Measurements from ENCODE around the gene GNG2. TPM values are rescaled to one million over a fixed set of nuclear protein-coding genes. Genes with fewer than 3 reads are reported as not detected.

Gene GNG2
- total and polyA plus RNA-seq, 5 donors: 6.7 to 18.2 (median 14.3) TPM

- DNase-seq (peak in 2 of 3 donors; percentile 41 to 60), ATAC-seq (peak; percentile 77 to 80)
- H3K27me3 ChIP-seq (ENCODE audit: control insufficient read depth, insufficient read depth): no peaks in the 10 kb centered on the region
- peaks cover 1% of the 10 kb centered on the region for H3K4me1 ChIP-seq (ENCODE audit: control insufficient read depth, insufficient read depth, low read length)
- H3K27ac ChIP-seq (ENCODE audit: low read length): peak overlapping the region; percentile 83
- intact Hi-C loops (cut with DNase I): no loop called here
- H3K9me3 ChIP-seq (ENCODE audit: control insufficient read depth, low read length): no peaks in the 10 kb centered on the region
- H3K4me3 ChIP-seq (ENCODE audit: low read length): peak overlapping the region; percentile 2
- 36% methylated on average over 6 of the region's 6 CpGs for WGBS
Observed at GRCh38 chr14:51922624-51923023, 62.2 kb downstream of the GNG2 start.

- Histone ChIP-seq H3K27ac (ENCODE audit: low read length) (no peak overlapping the region), H3K4me3 (ENCODE audit: low read length) (no peak overlapping the region), H3K4me1 (ENCODE audit: control insufficient read depth, insufficient read depth, low read length) (peaks cover 1% of the 10 kb centered on the region), H3K27me3 (ENCODE audit: control insufficient read depth, insufficient read depth) (no peaks in the 10 kb centered on the region), H3K9me3 (ENCODE audit: control insufficient read depth, low read length) (no peaks in the 10 kb centered on the region)
- DNase-seq (no peak), ATAC-seq (no peak)
- intact Hi-C loops (cut with DNase I): no loop called here
- 83% methylated on average over 4 of the region's 4 CpGs for WGBS
Observed at GRCh38 chr14:51924600-51924999, 64.2 kb downstream of the GNG2 start.

GRCh38 chr14:51925980-51926379 is 65.6 kb downstream of the GNG2 start:
- H3K27me3 ChIP-seq (ENCODE audit: control insufficient read depth, insufficient read depth): no peaks in the 10 kb centered on the region
- no peak overlapping the region for H3K4me3 ChIP-seq (ENCODE audit: low read length)
- intact Hi-C loops (cut with DNase I): no loop called here
- DNase-seq (no peak), ATAC-seq (no peak)
- H3K27ac ChIP-seq (ENCODE audit: low read length): no peak overlapping the region
- H3K9me3 ChIP-seq (ENCODE audit: control insufficient read depth, low read length): no peaks in the 10 kb centered on the region
- 80% methylated on average over 2 of the region's 2 CpGs for WGBS
- peaks cover 3% of the 10 kb centered on the region for H3K4me1 ChIP-seq (ENCODE audit: control insufficient read depth, insufficient read depth, low read length)

GRCh38 chr14:51926449-51926848 is 66.0 kb downstream of the GNG2 start:
- intact Hi-C loops (cut with DNase I): no loop called here
- Histone ChIP-seq H3K27ac (ENCODE audit: low read length) (no peak overlapping the region), H3K4me1 (ENCODE audit: control insufficient read depth, insufficient read depth, low read length) (peaks cover 3% of the 10 kb centered on the region), H3K4me3 (ENCODE audit: low read length) (no peak overlapping the region), H3K9me3 (ENCODE audit: control insufficient read depth, low read length) (no peaks in the 10 kb centered on the region), H3K27me3 (ENCODE audit: control insufficient read depth, insufficient read depth) (no peaks in the 10 kb centered on the region)
- ATAC-seq (no peak), DNase-seq (no peak)
- 95% methylated on average over 7 of the region's 7 CpGs for WGBS

- Histone ChIP-seq H3K27me3 (ENCODE audit: control insufficient read depth, insufficient read depth) (no peaks in the 10 kb centered on the region), H3K27ac (ENCODE audit: low read length) (no peak overlapping the region), H3K4me3 (ENCODE audit: low read length) (no peak overlapping the region), H3K9me3 (ENCODE audit: control insufficient read depth, low read length) (no peaks in the 10 kb centered on the region), H3K4me1 (ENCODE audit: control insufficient read depth, insufficient read depth, low read length) (peaks cover 3% of the 10 kb centered on the region)
- no peak for DNase-seq
- intact Hi-C loops (cut with DNase I): no loop called here
- no peak for ATAC-seq
- 83% methylated on average over 10 of the region's 10 CpGs for WGBS
Observed at GRCh38 chr14:51928568-51928967, 68.2 kb downstream of the GNG2 start.

GRCh38 chr14:51929166-51929565 is 68.8 kb downstream of the GNG2 start:
- Histone ChIP-seq H3K9me3 (ENCODE audit: control insufficient read depth, low read length) (no peaks in the 10 kb centered on the region), H3K4me3 (ENCODE audit: low read length) (no peak overlapping the region), H3K27me3 (ENCODE audit: control insufficient read depth, insufficient read depth) (no peaks in the 10 kb centered on the region), H3K4me1 (ENCODE audit: control insufficient read depth, insufficient read depth, low read length) (peaks cover 2% of the 10 kb centered on the region), H3K27ac (ENCODE audit: low read length) (no peak overlapping the region)
- intact Hi-C loops (cut with DNase I): no loop called here
- WGBS: 38% methylated on average over 4 of the region's 4 CpGs
- ATAC-seq: no peak
- DNase-seq: no peak

GRCh38 chr14:51929910-51930682 is 69.7 kb downstream of the GNG2 start:
- Histone ChIP-seq H3K27me3 (ENCODE audit: control insufficient read depth, insufficient read depth) (no peaks in the 10 kb centered on the region), H3K4me3 (ENCODE audit: low read length) (no peak overlapping the region), H3K27ac (ENCODE audit: low read length) (no peak overlapping the region), H3K4me1 (ENCODE audit: control insufficient read depth, insufficient read depth, low read length) (peaks cover 2% of the 10 kb centered on the region), H3K9me3 (ENCODE audit: control insufficient read depth, low read length) (no peaks in the 10 kb centered on the region)
- DNase-seq (no peak), ATAC-seq (no peak)
- 70% methylated on average over 8 of the region's 8 CpGs for WGBS
- intact Hi-C loops (cut with DNase I): no loop called here

GRCh38 chr14:51931308-51931707 is 70.9 kb downstream of the GNG2 start:
- Histone ChIP-seq H3K27me3 (ENCODE audit: control insufficient read depth, insufficient read depth) (no peaks in the 10 kb centered on the region), H3K4me1 (ENCODE audit: control insufficient read depth, insufficient read depth, low read length) (peaks cover 2% of the 10 kb centered on the region), H3K4me3 (ENCODE audit: low read length) (no peak overlapping the region), H3K27ac (ENCODE audit: low read length) (no peak overlapping the region), H3K9me3 (ENCODE audit: control insufficient read depth, low read length) (no peaks in the 10 kb centered on the region)
- DNase-seq (no peak), ATAC-seq (no peak)
- intact Hi-C loops (cut with DNase I): no loop called here
- 81% methylated on average over 2 of the region's 2 CpGs for WGBS

- H3K27me3 ChIP-seq (ENCODE audit: control insufficient read depth, insufficient read depth): no peaks in the 10 kb centered on the region
- H3K4me3 ChIP-seq (ENCODE audit: low read length): no peak overlapping the region
- intact Hi-C loops (cut with DNase I): no loop called here
- DNase-seq (no peak), ATAC-seq (no peak)
- no peaks in the 10 kb centered on the region for H3K9me3 ChIP-seq (ENCODE audit: control insufficient read depth, low read length)
- 33% methylated on average over 3 of the region's 3 CpGs for WGBS
- H3K27ac ChIP-seq (ENCODE audit: low read length): no peak overlapping the region
- H3K4me1 ChIP-seq (ENCODE audit: control insufficient read depth, insufficient read depth, low read length): peaks cover 2% of the 10 kb centered on the region
Observed at GRCh38 chr14:51933191-51933590, 72.8 kb downstream of the GNG2 start.

GRCh38 chr14:51938137-51938536 is 77.7 kb downstream of the GNG2 start:
- WGBS: 97% methylated on average over 1 of the region's 1 CpG
- intact Hi-C loops (cut with DNase I): no loop called here
- ATAC-seq (no peak), DNase-seq (no peak)
- Histone ChIP-seq H3K4me3 (ENCODE audit: low read length) (no peak overlapping the region), H3K27me3 (ENCODE audit: control insufficient read depth, insufficient read depth) (no peaks in the 10 kb centered on the region), H3K27ac (ENCODE audit: low read length) (no peak overlapping the region), H3K4me1 (ENCODE audit: control insufficient read depth, insufficient read depth, low read length) (no peaks in the 10 kb centered on the region), H3K9me3 (ENCODE audit: control insufficient read depth, low read length) (no peaks in the 10 kb centered on the region)

GRCh38 chr14:51938821-51939220 is 78.4 kb downstream of the GNG2 start:
- ATAC-seq: no peak
- Histone ChIP-seq H3K4me1 (ENCODE audit: control insufficient read depth, insufficient read depth, low read length) (no peaks in the 10 kb centered on the region), H3K27ac (ENCODE audit: low read length) (no peak overlapping the region), H3K4me3 (ENCODE audit: low read length) (no peak overlapping the region), H3K9me3 (ENCODE audit: control insufficient read depth, low read length) (no peaks in the 10 kb centered on the region), H3K27me3 (ENCODE audit: control insufficient read depth, insufficient read depth) (no peaks in the 10 kb centered on the region)
- intact Hi-C loops (cut with DNase I): no loop called here
- 58% methylated on average over 3 of the region's 3 CpGs for WGBS
- DNase-seq: no peak

GRCh38 chr14:51939226-51939625 is 78.8 kb downstream of the GNG2 start:
- no peaks in the 10 kb centered on the region for H3K27me3 ChIP-seq (ENCODE audit: control insufficient read depth, insufficient read depth)
- no peak overlapping the region for H3K4me3 ChIP-seq (ENCODE audit: low read length)
- ATAC-seq (no peak), DNase-seq (peak in 1 of 3 donors; percentile 14)
- no peaks in the 10 kb centered on the region for H3K4me1 ChIP-seq (ENCODE audit: control insufficient read depth, insufficient read depth, low read length)
- WGBS: 69% methylated on average over 6 of the region's 6 CpGs
- H3K9me3 ChIP-seq (ENCODE audit: control insufficient read depth, low read length): no peaks in the 10 kb centered on the region
- intact Hi-C loops (cut with DNase I): no loop called here
- no peak overlapping the region for H3K27ac ChIP-seq (ENCODE audit: low read length)

Measured in right cardiac atrium (tissue), 5 donors.